ENCODE data around the gene LONP2. TPM values are rescaled to one million over a fixed set of nuclear protein-coding genes. Genes with fewer than 3 reads are reported as not detected.
A peak's percentile ranks its signal among the peaks of the same experiment; 100 is the strongest.

Gene LONP2
- total and polyA plus RNA-seq, 2 of the 13 experiments (the other 11 are each of a cell fraction or from before 2014, with no cell fraction given), result 39.2 to 63.3 TPM

DNA sequence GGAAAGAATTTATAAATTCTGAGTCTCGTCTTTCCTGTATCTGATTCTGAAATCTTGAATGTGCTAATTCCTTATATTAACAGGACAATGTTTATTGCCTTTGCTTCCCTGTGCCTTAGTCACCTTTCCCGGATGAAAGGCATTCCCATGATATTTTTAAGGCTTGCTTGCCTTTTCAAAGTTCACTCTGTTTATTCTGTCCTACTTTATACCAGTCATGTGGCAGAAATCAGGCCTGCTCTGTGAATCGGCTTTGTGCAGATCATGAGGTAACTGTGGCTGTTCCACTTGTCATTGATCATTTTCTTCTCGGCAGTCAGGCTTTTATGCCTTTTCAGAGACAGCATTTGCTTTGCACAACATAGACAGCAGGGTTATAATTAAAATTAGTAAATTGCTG is 32.0 kb downstream of the LONP2 start:
- Histone ChIP-seq H4K20me1 (ENCODE audit: insufficient read depth, low read length) (no peaks in the 10 kb centered on the region), H3K36me3 (replicated peaks in 1 of 2; ENCODE audit: control insufficient read depth in 1 of 2, insufficient read depth in 2 of 2, low read length in 2 of 2) (peaks cover 7 to 64% of the 10 kb centered on the region in 2 experiments), H3K79me2 (ENCODE audit: insufficient read depth, low read length) (no peaks in the 10 kb centered on the region), H3K4me1 (ENCODE audit: insufficient read depth, low read length) (no peaks in the 10 kb centered on the region; the same call in 1 of the 2 replicates), H3K4me2 (ENCODE audit: low read depth, low read length) (no peak overlapping the region), H3K27ac (ENCODE audit: extremely low read length, insufficient read depth, low read length) (no peak overlapping the region), H3K9me3 (ENCODE audit: low read length) (no peaks in the 10 kb centered on the region), H3K4me3 (replicated peaks in 1 of 3; ENCODE audit: insufficient read depth in 1 of 3, low read depth in 2 of 3, low read length in 3 of 3) (no peak overlapping the region), H2AFZ (ENCODE audit: low read length) (no peak overlapping the region), H3K27me3 (ENCODE audit: control insufficient read depth in 1 of 2, insufficient read depth in 2 of 2, low read length in 2 of 2) (no peaks in the 10 kb centered on the region), H3K9ac (ENCODE audit: insufficient read depth, low read depth, low read length) (no peak overlapping the region)
- DNase-seq (ENCODE audit: low spot score) (peak; percentile 18), FAIRE-seq (peak; percentile 21), ATAC-seq (no peak)
- ChIA-PET POLR2A (no interaction called here), CTCF (ENCODE audit: low intra/inter-chr PET ratio, low total read pairs) (no interaction called here)
- intact Hi-C loops (cut with micrococcal nuclease; ENCODE audit: unreplicated experiment), result no loop called here
- WGBS (ENCODE audit: low lambda C conversion rate), result 85% methylated on average over 4 of the region's 4 CpGs
- TF ChIP-seq SAP130 (CRISPR knock-in tag; IDR thresholded peaks at IDR 0.05; ENCODE audit: low read depth) (0 out of 2 replicates have a peak, but pooled peaks have one; percentile 7), ZFP1 (CRISPR knock-in tag; IDR thresholded peaks at IDR 0.05) (no peak)
- no TSS peak for BruUV-seq (replicated peaks)
- in situ Hi-C loops (cut with HindIII; ENCODE audit: extremely low pct_ligation_motif_present, low pct_unique_long_range_greater_than_20kb), result no loop called here

DNA sequence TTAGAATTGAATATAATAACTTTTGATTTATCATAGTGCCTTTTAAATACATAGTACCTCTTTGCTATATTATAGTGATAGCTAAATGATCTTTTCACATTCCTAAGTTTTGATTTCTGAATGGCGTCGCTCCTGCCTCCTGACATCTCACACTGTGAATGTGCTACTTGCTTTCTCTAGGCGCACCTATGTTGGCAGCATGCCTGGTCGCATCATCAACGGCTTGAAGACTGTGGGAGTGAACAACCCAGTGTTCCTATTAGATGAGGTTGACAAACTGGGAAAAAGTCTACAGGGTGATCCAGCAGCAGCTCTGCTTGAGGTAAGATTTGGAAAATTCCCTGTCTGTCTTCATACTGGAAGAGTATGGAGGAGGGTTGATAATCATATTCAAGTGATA is 33.1 kb downstream of the LONP2 start:
- Histone ChIP-seq H4K20me1 (ENCODE audit: insufficient read depth, low read length) (no peaks in the 10 kb centered on the region), H3K4me1 (ENCODE audit: insufficient read depth, low read length) (no peaks in the 10 kb centered on the region; the same call in 1 of the 2 replicates), H3K9me3 (ENCODE audit: low read length) (no peaks in the 10 kb centered on the region), H3K36me3 (replicated peaks in 1 of 2; ENCODE audit: control insufficient read depth in 1 of 2, insufficient read depth in 2 of 2, low read length in 2 of 2) (peaks cover 7 to 60% of the 10 kb centered on the region in 2 experiments), H3K4me2 (ENCODE audit: low read depth, low read length) (no peak overlapping the region), H3K9ac (ENCODE audit: insufficient read depth, low read depth, low read length) (no peak overlapping the region), H3K27ac (ENCODE audit: extremely low read length, insufficient read depth, low read length) (no peak overlapping the region), H3K4me3 (replicated peaks in 1 of 3; ENCODE audit: insufficient read depth in 1 of 3, low read depth in 2 of 3, low read length in 3 of 3) (no peak overlapping the region), H3K27me3 (ENCODE audit: control insufficient read depth in 1 of 2, insufficient read depth in 2 of 2, low read length in 2 of 2) (no peaks in the 10 kb centered on the region), H3K79me2 (ENCODE audit: insufficient read depth, low read length) (no peaks in the 10 kb centered on the region), H2AFZ (ENCODE audit: low read length) (no peak overlapping the region)
- ATAC-seq (no peak), DNase-seq (ENCODE audit: low spot score) (no peak), FAIRE-seq (no peak)
- CTCF ChIA-PET (ENCODE audit: low intra/inter-chr PET ratio, low total read pairs), result no interaction called here
- 98% methylated on average over 5 of the region's 5 CpGs for WGBS (ENCODE audit: low lambda C conversion rate)
- POLR2A ChIA-PET, result no interaction called here
- intact Hi-C loops (cut with micrococcal nuclease; ENCODE audit: unreplicated experiment) (no loop called here), in situ Hi-C loops (cut with HindIII; ENCODE audit: extremely low pct_ligation_motif_present, low pct_unique_long_range_greater_than_20kb) (no loop called here)
- no peak for TF ChIP-seq ZNF576 (CRISPR knock-in tag; IDR thresholded peaks at IDR 0.05)
- no peak for TF ChIP-seq TIGD3 (CRISPR knock-in tag; IDR thresholded peaks at IDR 0.05; ENCODE audit: borderline replicate concordance)
- TF ChIP-seq GABPA (IDR thresholded peaks at IDR 0.05; ENCODE audit: low read depth, low read length), result no peak
- no peak for TF ChIP-seq GABPA (CRISPR knock-in tag; IDR thresholded peaks at IDR 0.05; ENCODE audit: low read depth)
- no TSS peak for BruUV-seq (replicated peaks)
